Vagina (tissue), 2 donors: ENCODE data around the gene SPSB1. TPM values are rescaled to one million over a fixed set of nuclear protein-coding genes. Genes with fewer than 3 reads are reported as not detected.

Experiments
- DNase-seq, 2 donors: peaks; one replicate each; pipeline ENCODE4 v3.0.0-alpha.2; 2017; ENCODE audit errors: extremely low spot score in 2 of 2
- H3K27ac ChIP-seq: fragments of 200-600 bp; sonication (generic); one replicate; pipeline ENCODE4 v1.5.1; 2019
- H3K27me3 ChIP-seq: fragments of 200-600 bp; sonication (generic); one replicate; pipeline ENCODE4 v1.5.1; 2019
- H3K36me3 ChIP-seq, 2 donors: fragments of 200-600 bp; sonication (generic); one replicate each; pipeline ENCODE4 v1.5.1; 2017 to 2019
- H3K4me1 ChIP-seq: fragments of 200-600 bp; sonication (generic); one replicate; pipeline ENCODE4 v1.5.1; 2019
- H3K4me3 ChIP-seq, 2 donors: fragments of 200-600 bp; sonication (generic); 1 replicate in 1 of 2; 2 replicates in 1 of 2; pipeline ENCODE4 v1.5.1; 2016 to 2019
- H3K9me3 ChIP-seq: fragments of 200-600 bp; sonication (generic); one replicate; pipeline ENCODE4 v1.5.1; 2019
- CTCF ChIP-seq, 3 experiments: fragments of 450-650 bp in 2 of 3; fragments of 200-600 bp in 1 of 3; sonication (generic) in 1 of 3; IDR thresholded peaks; one replicate each; pipeline ENCODE4 v1.5.1; 2017 to 2019; ENCODE audit warnings: antibody characterized with exemption in 3 of 3, mild to moderate bottlenecking in 2 of 3, moderate library complexity in 2 of 3
- POLR2A ChIP-seq, 2 donors: fragments of 450-650 bp; IDR thresholded peaks; one replicate each; pipeline ENCODE4 v1.6.1; 2017; ENCODE audit warnings: antibody characterized with exemption in 2 of 2, mild to moderate bottlenecking in 2 of 2, moderate library complexity in 2 of 2
- POLR2AphosphoS5 ChIP-seq, 2 donors: sonication (generic); formaldehyde crosslinking; IDR thresholded peaks; one replicate each; pipeline ENCODE4 v1.9.0; 2017; ENCODE audit warnings: antibody characterized with exemption in 2 of 2, mild to moderate bottlenecking in 2 of 2, low read depth in 1 of 2; ENCODE audit not compliant: insufficient read depth in 1 of 2
- intact Hi-C: fragments of 100-400 bp; cut with DNase I; formaldehyde crosslinking; loops from one replicate; pipeline ENCODE4 v1.15.1; 2023
- total RNA-seq: library from RNA; depleted of rRNA; stranded (reverse); fragments of >200 nt; gene quantifications from one replicate; pipeline ENCODE4 v1.2.3, GENCODE V29; 2016

The SPSB1 gene
- total RNA-seq, 1 donor from 2014 or later, result 40.0 TPM

- no peak overlapping the region for H3K27ac ChIP-seq
- peaks cover 32% of the 10 kb centered on the region for H3K4me1 ChIP-seq
- H3K9me3 ChIP-seq, result no peaks in the 10 kb centered on the region
- no peak for DNase-seq
- intact Hi-C loops, result no loop called here
- no peak overlapping the region for H3K4me3 ChIP-seq
- H3K27me3 ChIP-seq, result no peaks in the 10 kb centered on the region
- H3K36me3 ChIP-seq, result peaks cover 0 to 6% of the 10 kb centered on the region in 2 donors
- TF ChIP-seq POLR2AphosphoS5 (IDR thresholded peaks at IDR 0.05; ENCODE audit: insufficient read depth in 1 of 2, low read depth in 1 of 2) (no peak), POLR2A (IDR thresholded peaks at IDR 0.05) (no peak), CTCF (IDR thresholded peaks at IDR 0.05) (no peak)
Measured at GRCh38 chr1:9253453-9254105, 39.1 kb upstream of the SPSB1 start.

- Histone ChIP-seq H3K4me1 (peaks cover 5% of the 10 kb centered on the region), H3K4me3 (no peak overlapping the region), H3K27ac (no peak overlapping the region), H3K9me3 (no peaks in the 10 kb centered on the region), H3K36me3 (peaks cover 0 to 6% of the 10 kb centered on the region in 2 donors), H3K27me3 (no peaks in the 10 kb centered on the region)
- intact Hi-C loops, result no loop called here
- DNase-seq, result no peak
- TF ChIP-seq CTCF (IDR thresholded peaks at IDR 0.05), result no peak
- TF ChIP-seq POLR2A (IDR thresholded peaks at IDR 0.05), result no peak
- TF ChIP-seq POLR2AphosphoS5 (IDR thresholded peaks at IDR 0.05; ENCODE audit: insufficient read depth in 1 of 2, low read depth in 1 of 2), result no peak
Measured at GRCh38 chr1:9256332-9256731, 36.4 kb upstream of the SPSB1 start.

DNA sequence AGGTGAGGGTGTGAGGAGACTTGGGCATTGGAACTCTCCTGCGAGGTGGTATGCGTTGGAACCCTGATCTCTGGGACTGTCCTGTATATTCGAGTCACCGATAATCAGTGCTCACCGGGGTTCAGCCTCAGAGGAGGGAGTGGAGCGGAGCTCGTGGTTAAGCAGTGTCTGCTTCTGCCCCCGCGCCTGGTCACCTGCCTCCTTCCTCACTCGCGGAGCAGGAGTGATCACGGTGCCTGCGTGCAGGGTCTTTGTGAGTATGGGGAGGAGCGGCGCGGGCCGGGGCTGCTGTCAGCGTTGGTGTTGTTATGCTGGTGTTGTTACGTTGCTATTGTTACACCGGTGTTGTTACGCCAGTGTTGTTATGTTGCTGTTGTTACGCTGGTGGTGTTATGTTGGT, 34.8 kb upstream of the SPSB1 start:
- intact Hi-C loops, result no loop called here
- H3K4me3 ChIP-seq, result no peak overlapping the region
- H3K27ac ChIP-seq, result no peak overlapping the region
- no peaks in the 10 kb centered on the region for H3K27me3 ChIP-seq
- no peak for TF ChIP-seq CTCF (IDR thresholded peaks at IDR 0.05)
- TF ChIP-seq POLR2A (IDR thresholded peaks at IDR 0.05), result no peak
- TF ChIP-seq POLR2AphosphoS5 (IDR thresholded peaks at IDR 0.05; ENCODE audit: insufficient read depth in 1 of 2, low read depth in 1 of 2), result no peak
- H3K36me3 ChIP-seq, result peaks cover 0 to 12% of the 10 kb centered on the region in 2 donors
- no peak for DNase-seq
- no peaks in the 10 kb centered on the region for H3K9me3 ChIP-seq
- no peaks in the 10 kb centered on the region for H3K4me1 ChIP-seq

DNA sequence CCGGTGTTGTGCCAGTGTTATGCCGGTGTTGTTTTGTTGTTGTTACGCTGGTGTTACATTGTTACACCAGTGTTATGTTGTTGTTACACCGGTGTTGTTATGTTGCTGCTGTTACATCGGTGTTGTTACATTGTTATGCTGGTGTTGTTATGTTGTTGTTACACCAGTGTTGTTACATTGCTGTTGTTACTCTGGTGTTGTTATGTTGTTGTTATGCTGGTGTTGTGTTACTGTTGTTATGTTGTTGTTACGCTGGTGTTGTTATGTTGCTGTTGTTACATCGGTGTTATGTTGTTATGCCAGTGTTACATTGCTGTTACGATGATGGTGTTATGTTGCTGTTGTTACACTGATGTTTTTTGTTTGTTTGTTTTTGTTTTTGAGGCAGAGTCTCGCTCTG, 34.1 kb upstream of the SPSB1 start:
- intact Hi-C loops, result no loop called here
- DNase-seq, result no peak
- H3K27ac ChIP-seq, result no peak overlapping the region
- no peaks in the 10 kb centered on the region for H3K27me3 ChIP-seq
- TF ChIP-seq POLR2A (IDR thresholded peaks at IDR 0.05), result no peak
- no peak for TF ChIP-seq CTCF (IDR thresholded peaks at IDR 0.05)
- no peak for TF ChIP-seq POLR2AphosphoS5 (IDR thresholded peaks at IDR 0.05; ENCODE audit: insufficient read depth in 1 of 2, low read depth in 1 of 2)
- no peak overlapping the region for H3K4me3 ChIP-seq
- peaks cover 0 to 17% of the 10 kb centered on the region in 2 donors for H3K36me3 ChIP-seq
- H3K4me1 ChIP-seq, result no peaks in the 10 kb centered on the region
- H3K9me3 ChIP-seq, result no peaks in the 10 kb centered on the region

DNA sequence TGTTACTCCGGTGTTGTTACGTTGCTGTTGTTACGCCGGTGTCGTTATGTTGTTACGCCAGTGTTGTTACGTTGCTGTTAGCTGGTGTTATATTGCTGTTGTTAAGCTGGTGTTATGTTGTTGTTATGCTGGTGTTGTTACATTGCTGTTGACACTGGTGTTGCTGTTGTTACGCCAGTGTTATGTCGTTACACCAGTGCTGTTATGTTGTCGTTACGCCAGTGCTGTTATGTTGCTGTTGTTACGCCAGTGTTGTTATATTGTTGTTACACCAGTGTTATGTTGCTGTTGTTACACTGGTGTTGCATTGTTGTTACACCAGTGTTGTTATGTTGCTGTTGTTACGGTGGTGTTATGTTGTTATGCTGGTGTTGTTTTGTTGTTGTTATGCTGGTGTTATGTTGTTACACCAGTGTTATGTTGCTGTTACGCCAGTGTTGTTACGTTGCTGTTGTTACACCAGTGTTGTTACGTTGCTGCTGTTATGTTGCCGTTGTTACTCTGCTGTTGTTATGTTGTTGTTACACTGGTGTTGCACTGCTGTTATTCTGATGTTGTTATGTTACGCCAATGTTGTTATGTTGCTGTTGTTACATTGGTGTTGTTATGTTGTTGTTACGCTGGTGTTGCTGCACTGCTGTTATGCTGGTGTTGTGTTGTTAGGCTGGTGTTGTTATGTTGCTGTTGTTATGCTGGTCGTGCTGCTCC, 32.5 kb upstream of the SPSB1 start:
- Histone ChIP-seq H3K9me3 (no peaks in the 10 kb centered on the region), H3K27me3 (no peaks in the 10 kb centered on the region), H3K4me3 (no peak overlapping the region), H3K36me3 (peaks cover 0 to 28% of the 10 kb centered on the region in 2 donors), H3K27ac (no peak overlapping the region), H3K4me1 (no peaks in the 10 kb centered on the region)
- TF ChIP-seq CTCF (IDR thresholded peaks at IDR 0.05) (no peak), POLR2A (IDR thresholded peaks at IDR 0.05) (no peak), POLR2AphosphoS5 (IDR thresholded peaks at IDR 0.05; ENCODE audit: insufficient read depth in 1 of 2, low read depth in 1 of 2) (no peak)
- DNase-seq, result no peak
- intact Hi-C loops, result no loop called here
